Measurements from ENCODE around the gene TMEM91.
A peak's percentile ranks its signal among the peaks of the same experiment; 100 is the strongest.

Gene TMEM91

DNA sequence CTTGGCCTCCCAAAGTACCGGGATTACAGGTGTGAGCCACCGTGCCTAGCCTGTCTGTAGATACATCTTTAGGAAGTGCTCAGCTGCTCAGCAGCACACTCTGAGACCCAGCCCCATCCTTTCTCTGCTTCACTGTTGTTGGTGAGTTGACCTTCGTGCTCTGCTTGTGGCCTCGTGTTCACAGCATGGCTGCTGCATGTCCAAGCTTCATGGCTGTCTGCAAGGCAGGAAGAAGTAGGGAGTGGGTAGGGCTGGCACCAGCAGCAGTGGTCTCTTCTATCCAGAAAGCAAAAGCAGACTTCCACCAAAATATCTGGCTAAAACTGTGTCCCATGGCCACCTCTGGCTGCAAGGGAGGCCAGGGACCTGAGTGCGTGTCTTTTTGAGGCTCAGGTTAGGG is 36.6 kb downstream of the TMEM91 start:
- DNase-seq: no peak

DNA sequence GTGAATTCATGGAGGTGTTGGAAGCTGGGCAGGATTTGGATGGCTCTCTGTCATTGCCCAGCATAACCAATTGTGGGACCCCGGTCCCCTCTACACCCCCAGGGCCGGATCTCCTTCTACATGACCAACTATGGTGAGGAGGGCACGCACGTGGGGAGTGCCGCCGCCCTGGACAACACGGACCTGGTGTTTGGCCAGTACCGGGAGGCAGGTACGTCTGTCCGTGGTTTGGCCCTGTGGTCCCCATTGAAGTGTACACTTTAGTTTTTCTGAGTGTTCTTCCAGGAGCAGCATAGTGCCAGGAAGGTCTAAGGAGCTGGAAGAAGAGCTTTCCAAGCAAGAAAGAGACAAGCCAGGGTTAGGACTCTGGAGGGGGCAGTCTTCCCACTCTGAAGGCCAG is 37.6 kb downstream of the TMEM91 start:
- no peak for DNase-seq

DNA sequence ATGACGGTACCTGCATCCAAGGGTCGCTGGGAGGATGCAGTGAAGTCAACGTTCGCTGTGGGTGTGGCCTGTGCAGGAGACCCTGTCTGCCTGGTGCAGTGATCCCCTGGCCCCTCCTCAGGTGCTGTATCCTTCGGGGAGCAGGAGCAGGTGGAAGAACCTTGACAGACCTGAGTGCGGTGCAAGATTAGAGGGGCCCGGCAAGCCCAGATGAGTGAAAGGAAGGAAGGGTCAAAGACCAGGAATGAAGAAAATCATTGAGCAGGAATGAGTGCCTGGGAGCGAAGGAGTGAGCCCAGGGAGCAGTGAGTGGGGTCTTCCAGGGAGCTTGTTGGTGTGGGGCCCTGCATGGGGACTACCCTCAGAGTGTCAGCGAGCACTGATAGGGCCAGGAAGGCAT is 38.1 kb downstream of the TMEM91 start:
- no peak for DNase-seq

DNA sequence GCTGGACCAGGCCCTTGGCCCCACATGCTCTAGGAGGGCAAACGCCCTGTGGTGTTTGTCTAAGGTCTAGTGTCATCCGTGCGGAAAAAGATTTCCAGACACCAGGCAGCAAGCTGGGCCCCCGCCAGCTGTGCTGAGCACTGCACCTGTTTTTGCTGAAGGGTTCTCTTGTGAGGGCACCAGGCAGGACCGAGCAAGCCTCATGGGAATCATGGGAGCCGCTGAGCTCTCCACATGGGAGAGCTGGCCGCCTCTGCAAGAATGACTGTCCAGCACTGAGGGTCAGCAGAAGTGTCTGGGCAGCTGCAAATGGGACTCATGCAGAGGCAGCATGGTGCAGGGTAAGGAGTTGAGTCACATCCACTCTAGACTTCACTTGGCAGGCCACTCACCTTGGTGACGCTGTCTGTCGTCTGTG is 38.8 kb downstream of the TMEM91 start:
- DNase-seq: peak; percentile 73

DNA sequence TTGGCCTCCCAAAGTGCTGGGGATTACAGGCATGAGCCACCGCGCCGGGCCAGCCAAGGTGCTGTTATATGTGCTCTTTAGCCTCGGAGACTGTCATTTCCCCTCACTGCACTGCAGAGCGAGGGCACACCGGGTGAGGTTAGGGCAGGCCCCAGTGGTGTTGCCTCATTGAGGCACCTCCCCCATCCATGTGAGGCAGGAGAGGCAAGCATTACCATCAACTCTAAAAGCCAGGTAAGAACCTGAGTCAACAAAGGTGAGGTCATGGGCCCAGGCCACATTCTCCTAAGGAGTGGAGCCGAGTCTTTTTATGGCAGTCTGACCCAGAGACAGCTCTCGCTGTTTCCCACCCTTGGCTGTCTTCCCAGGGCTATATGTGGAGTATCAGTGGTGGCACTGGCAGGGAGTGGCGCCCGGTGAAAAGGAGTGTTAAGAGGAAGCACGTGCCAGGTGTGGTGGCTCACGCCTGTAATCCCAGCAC is 39.9 kb downstream of the TMEM91 start:
- no peak for DNase-seq

DNA sequence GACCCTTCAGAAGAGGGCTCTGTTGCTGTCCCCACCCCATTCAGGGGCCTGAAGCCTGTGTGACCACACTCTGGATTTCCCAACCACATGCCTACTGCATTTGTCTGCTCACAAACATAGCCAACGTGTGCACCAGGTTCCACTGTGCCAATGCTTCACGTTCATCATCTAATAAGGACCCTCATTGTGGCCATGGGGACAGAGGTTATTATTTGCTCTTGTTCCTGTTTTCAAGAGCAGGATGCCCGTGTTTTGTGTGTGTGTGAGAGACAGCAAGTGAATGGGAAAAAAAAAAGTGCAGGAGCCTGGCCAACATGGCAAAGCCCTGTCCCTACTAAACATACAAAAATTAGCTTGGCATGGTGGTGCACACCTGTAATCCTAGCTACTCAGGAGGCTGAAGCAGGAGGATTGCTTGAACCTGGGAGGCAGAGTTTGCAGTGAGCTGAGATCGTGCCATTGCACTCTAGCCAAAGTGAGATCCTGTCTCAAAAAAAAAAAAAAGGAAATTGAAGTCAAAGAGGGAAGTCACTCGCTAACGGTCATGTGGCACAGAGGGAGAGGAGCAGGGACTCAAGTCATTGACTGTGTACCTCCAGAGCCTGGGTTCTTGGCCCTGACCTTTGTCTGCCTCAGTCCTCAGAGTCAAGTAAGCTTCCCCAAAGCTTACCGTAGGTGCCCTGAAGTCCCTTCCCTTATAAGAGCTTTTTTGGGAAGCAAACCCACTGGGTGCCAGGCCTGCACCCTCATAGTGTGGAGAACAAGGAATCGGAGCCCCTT is 44.0 kb downstream of the TMEM91 start:
- DNase-seq: no peak

DNA sequence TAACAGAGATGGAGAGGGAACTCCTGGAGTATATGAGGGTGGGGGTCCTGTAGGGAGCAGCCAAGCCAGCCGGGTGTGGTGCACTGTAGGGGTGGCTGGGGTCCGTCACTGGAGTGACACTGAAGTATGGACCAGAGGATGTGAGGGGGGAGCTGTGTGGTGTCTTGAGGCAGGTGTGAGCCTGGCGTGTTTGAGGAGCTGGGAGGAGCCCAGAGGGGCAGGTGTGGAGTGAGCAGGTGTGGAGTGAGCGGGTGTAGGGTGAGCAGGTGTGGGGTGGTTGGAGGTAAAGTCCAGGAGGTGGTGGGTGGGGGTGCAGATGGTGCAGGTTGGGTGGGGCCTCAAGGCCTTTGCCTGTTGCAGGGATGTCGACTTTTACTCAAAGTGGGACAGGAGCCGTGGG is 45.0 kb downstream of the TMEM91 start:
- DNase-seq: peak; percentile 49

DNA sequence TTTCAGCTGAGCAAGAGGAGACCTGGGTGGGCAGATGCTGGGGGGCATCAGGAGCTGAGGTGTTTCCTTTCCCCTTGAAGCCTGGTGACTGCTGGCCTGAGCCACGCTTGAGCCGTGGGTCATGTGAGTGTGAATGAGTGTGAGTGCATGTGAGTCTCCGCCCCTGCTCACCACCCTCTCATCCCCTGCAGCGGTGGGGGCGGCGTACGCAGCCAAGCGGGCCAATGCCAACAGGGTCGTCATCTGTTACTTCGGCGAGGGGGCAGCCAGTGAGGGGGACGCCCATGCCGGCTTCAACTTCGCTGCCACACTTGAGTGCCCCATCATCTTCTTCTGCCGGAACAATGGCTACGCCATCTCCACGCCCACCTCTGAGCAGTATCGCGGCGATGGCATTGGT is 45.6 kb downstream of the TMEM91 start:
- no peak for DNase-seq

DNA sequence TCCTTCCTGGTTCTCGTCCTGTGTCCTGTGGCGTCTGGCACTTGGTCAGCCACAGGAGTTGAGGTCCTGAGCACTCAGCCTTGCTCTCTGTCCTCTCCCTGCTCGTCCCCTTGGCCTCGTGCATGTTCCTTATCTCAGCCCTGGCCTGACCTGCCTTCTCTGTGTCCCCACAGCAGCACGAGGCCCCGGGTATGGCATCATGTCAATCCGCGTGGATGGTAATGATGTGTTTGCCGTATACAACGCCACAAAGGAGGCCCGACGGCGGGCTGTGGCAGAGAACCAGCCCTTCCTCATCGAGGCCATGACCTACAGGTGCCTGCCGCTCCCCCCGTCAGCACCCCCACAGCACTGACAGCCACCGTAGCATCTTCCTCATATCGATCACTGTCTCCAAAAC is 46.1 kb downstream of the TMEM91 start:
- DNase-seq: no peak

DNA sequence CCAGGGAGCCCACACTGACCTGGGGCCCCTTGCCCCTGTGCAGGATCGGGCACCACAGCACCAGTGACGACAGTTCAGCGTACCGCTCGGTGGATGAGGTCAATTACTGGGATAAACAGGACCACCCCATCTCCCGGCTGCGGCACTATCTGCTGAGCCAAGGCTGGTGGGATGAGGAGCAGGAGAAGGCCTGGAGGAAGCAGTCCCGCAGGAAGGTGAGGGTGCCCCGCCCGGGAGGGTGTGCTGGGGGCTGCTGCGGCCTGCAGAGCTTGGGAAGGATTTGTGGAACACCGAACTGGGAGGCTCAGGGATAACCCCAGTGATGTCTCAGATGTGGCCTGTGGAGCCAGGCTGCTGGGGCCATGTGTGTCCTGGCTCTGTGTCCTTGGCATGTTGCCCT is 46.6 kb downstream of the TMEM91 start:
- DNase-seq: no peak

DNA sequence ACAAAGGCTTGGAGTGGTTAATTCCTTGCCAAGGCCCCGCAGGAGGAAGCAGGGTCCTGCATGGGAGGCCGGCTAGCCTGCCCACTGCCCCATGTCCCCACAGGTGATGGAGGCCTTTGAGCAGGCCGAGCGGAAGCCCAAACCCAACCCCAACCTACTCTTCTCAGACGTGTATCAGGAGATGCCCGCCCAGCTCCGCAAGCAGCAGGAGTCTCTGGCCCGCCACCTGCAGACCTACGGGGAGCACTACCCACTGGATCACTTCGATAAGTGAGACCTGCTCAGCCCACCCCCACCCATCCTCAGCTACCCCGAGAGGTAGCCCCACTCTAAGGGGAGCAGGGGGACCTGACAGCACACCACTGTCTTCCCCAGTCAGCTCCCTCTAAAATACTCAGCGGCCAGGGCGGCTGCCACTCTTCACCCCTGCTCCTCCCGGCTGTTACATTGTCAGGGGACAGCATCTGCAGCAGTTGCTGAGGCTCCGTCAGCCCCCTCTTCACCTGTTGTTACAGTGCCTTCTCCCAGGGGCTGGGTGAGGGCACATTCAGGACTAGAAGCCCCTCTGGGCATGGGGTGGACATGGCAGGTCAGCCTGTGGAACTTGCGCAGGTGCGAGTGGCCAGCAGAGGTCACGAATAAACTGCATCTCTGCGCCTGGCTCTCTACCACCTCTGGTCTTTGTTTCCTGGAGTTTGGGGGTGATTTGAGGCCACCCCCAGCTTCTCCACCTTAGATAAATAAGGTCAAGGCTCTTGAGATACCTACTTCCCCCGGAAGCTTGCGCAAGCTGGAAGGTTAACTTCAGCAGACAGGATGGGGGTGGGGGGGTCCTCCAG is 48.2 kb downstream of the TMEM91 start:
- DNase-seq: no peak

DNA sequence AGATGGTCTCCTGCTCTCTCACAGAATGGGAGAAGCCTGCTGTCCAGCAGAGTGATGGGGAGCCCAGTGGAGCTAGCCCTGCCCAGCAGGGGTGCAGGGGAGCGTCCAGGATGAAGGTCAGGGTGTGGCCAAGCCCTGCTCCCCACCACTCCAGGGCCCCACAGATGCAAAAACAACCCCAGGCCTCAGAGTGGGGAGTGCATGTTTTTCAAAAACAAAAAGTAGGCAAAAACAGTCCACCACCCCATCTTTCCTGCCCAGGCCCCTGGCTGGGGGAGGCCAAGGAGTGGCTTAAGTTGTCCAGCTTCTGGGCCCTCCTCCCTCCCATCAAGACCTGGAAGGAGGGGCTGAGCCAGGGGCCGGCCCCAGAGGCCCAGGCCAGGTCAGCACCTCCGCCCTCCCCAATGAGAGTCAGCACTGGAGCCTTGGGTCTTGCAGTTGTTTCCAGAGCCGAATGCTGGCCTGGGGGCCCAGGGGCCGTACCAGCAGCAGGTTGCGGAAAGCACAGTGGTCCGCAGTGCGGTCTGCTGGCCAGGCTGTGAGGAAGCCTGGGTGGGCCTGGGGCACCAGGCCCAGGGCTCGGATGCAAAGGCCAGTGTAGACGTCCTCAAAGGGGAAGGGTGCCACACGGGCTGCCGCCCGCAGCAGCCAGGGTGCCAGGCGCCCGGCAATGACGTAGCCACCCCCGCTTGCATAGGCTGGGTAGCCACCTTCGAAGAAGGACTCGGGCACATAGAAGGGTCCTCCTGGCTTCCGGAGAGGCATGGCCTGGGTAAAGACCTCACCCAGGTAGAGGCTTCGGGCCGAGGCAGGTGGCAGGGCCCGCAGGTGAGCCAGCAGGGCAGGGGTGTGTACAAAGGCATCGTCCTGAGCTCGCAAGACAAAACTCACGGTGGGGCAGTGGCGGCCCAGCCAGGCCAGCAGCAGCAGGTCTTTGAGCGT is 49.1 kb downstream of the TMEM91 start:
- DNase-seq: no peak

DNA sequence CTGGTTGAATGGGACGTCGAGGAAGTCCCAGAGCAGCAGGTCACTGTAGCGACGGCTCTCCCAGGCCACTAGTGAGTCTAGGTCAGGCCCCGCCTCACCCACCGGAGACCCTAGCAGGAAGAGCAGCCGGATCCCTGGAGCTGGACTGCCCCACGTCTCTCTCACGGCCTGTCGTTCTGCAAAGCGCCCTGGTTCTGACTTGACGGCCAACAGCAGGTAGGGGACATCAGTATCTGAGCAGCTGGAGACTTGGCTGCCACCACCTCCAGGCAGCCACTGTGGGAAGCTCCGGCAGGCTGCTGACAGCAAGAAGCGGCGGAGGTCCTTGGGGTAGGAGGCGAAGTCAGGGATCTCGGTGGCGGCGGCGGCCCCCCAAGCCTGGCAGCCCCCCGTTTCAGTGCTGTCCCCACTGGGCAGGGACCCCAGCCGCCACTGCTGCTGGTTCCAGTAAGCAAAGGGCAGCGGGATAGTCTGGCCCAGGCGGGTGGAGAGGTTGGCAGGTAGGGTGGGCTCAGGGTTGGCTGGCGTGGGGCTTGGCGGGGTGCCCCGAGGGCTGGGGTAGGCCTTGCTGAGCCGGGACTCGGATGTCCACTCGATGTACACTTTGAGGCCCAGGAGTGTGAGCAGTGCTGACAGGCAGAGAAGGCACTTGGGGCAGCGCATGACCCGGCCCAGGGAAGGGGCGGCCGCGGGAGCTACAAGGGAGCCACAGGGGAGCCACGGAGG is 49.9 kb downstream of the TMEM91 start:
- DNase-seq: no peak

DNA sequence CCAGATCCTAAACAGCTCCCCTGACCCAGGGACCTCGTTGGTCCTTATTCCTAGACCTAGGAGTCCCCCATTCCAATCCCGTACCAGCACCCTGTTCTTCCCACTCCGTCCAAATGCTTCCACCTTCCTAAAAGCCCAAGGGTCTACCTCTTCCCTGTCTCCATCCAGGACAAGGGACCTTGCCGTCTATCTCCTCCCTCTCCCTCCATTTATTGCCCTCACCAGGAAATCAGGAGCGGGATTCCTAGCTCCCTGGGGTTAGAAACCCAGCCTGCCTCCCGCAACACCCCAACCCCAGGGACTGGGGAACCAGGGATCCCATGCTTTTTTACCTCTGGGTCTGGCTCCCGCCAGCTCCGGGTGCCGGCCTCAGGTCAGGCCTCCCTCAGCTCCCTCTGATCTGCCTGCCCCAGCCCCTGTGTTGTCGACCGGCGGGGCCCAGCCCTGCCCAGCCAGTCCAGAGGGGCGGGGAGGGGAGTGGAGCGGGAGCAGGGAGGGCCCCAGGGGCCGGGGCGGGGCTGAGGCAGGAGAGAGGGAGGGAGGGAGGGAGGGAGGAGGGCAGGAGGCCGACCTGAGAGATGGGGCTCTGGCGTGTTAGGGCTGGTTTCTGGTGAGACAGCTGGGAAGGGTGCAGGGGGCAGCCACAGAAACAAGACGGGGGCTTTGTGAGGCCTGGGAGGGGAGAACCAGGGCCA is 50.8 kb downstream of the TMEM91 start, which contains the start of gene B3GNT8:
Gene B3GNT8, minus strand, starts transcription at position 423 of the 695 bp plus-strand sequence. CDS start 596 bp downstream, outside the sequence.
- DNase-seq: peak; percentile 86

DNA sequence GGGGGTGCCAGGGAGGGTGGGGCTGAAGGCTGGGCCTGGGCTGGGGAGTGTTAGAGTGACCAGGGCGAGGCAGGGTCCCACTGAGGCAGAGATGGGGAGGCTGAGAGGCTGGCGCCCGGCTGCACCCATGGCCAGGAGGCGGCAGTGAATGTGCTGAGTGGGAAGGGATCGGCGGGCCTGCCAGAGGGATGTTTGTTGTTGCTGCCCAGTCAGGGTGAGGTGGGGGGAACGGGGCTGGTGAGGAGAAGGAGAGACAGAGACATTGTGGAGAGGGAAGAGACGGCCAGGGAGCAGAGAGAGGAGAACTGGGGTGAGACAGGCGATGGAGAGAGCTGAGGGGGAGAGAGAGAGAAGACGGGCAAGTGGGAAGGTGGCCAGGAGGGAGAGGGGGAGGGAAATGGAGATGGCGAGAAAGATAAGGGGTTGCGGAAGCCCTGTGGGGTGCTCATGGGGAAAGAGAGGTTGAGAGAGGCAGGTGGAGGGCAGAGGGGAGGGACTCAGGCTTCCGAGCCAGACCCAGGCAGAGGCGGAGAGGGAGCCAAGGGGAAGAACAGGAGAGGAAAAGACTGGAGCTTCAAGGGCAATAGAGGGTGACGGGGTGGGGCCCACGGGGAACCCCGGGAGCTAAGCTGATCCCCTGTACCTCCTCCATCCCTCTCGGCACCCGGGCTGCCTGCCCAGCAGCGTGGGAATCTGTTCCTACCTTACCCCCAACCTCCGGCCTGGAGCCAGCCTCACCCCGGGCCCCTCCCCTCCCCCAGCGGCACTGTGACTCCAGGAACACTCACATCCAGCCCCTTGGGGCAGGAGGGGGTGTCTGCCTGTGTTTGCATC is 51.5 kb downstream of the TMEM91 start:
- peak; percentile 84 for DNase-seq

DNA sequence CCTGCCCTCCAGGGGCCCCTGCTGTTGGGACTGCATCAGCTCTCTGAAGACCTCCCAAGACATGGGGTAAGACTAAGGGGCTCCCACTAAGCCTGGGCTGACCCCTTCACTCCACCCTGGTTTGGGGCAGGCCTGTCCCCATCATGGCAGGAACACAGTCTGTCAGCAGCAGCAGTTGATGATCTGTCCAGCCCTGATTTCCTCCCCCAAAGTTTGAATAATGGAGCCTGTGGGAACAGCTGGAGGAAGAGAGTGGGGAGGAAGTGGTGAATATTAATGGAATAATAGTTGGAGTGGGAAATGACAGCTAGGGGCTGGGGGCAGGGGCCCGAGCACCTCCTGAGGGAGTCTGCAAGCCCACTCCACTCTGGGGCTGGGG is 52.1 kb downstream of the TMEM91 start:
- DNase-seq: no peak

DNA sequence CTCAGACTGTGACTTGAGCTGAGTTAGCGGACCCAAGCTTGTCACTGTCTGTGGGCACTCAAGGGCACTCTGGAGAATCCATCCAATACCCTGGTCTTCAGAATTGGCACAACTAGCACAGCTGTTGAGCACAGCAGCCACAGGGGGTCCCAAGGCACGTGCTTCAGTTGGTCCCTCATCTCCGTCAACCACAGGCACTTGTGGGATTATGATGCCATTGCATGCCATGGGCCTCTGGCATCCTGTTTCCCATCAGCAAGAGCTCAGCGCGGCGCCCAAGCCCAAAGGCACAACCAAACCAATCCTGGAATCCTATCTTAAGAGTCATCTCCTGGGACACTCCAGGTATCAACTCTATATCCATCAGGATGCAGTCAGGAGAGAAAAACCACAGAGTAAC is 54.6 kb downstream of the TMEM91 start:
- no peak for DNase-seq

DNA sequence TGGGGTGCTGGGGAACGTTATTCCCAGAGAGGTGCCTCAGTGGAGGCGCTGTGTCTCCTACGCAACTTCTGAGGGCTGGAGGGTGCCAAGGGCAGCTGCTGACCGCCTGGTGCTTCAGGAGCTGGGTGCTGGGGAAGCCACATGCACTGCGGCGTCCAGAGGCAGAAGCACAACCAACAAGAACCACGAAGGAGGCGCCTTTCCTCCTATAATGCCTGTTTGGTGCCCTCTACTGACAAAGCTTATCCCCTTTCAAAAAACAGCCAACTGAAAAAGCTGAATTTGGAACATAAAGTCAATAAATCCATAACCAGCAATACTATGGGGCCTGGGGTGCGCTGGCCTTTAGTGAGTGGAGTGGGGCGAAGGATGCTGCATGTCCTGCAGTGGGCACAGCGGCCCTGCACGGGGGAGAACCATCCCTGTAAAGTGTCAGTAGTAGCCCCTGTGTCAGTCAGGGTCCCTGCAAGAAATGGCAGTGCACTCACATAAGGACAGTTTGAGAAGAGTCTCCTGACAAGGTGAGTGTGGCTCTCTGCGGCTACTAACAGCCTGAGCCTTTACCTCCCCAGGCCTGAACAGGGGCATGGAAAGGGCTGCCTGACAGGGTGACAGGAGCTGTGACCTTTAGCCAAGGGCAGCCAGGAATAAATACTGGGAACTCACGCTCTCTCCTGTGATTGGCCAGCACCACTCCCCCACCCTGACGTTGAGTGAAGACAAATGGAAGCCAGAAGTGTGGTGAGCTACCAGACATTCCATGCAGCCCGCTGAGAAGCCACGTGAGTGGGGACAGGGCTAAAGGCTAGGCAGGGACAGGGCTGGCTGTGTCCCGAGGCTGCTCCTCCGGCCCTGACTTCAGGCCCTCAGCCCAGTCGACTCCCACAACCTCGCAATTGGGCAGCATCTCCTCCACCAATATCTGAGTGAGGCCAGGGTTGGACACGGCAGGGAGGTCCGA is 55.4 kb downstream of the TMEM91 start:
- no peak for DNase-seq

DNA sequence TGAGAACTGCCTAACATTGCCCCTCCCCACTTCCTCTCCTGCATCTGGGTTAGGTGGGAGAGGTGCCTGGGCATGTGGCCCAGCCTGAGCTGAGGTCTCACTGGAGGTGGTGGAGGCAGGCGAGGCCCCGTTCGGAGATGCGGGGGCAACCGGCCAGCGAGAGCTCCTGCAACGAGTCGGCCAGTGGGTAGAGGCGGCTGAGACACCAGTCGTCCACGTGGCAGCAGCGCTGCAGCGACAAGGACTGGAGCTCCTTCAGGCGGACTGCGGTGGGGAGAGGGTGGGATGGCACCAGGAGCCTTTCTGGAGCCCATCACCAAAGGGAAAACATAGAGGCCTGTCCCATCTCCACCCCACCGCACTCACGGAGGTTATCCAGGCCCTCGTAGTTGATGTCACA is 56.8 kb downstream of the TMEM91 start:
- no peak for DNase-seq

All from NCI-H2171 treated with DMSO at 0.1 percent for 48 hours (cell line).